GM21526 (cell line): ENCODE results near the gene CGB2.
"Not testable (repeated sequence)": the region's sequence is repeated elsewhere in the genome, so short reads cannot be mapped to it uniquely, and the experiment has no call there.

Experiments used
- ATAC-seq: cut with Tn5 transposase; IDR thresholded peaks from one replicate; pipeline ENCODE4 v1.9.1; 2021; ENCODE audit warnings: moderate library complexity; ENCODE audit not compliant: unreplicated experiment, low FRiP score

Gene CGB2

GRCh38 chr19:49009828-49010227 is 21.9 kb upstream of the CGB2 start:
- ATAC-seq, result no peak

DNA sequence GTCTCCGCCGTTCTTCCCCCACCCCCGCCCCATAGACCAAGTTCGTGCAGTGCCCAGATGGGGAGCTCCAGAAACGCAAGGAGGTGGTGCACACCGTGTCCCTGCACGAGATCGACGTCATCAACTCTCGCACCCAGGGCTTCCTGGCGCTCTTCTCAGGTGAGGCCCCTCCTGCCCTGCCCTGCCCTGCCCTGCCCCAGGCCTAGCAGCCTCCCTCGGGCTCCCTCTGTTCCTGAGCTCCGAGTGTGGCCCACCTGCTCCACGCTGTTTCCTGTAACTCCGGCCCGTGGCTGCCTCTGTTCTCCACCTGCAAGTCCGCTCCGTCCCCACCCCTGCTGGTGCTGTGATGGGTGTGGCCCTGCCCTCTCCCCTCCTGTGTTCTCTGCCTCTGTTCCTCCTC is 21.2 kb upstream of the CGB2 start:
- no peak for ATAC-seq

GRCh38 chr19:49011194-49011593 is 20.5 kb upstream of the CGB2 start:
- ATAC-seq, result no peak

- no peak for ATAC-seq
These were observed 17.4 kb upstream of the CGB2 start for GRCh38 chr19:49014123-49014869.

GRCh38 chr19:49014870-49015255 is 16.8 kb upstream of the CGB2 start:
- no peak for ATAC-seq

- no peak for ATAC-seq
These were observed 15.4 kb upstream of the CGB2 start for GRCh38 chr19:49016067-49016839.

DNA sequence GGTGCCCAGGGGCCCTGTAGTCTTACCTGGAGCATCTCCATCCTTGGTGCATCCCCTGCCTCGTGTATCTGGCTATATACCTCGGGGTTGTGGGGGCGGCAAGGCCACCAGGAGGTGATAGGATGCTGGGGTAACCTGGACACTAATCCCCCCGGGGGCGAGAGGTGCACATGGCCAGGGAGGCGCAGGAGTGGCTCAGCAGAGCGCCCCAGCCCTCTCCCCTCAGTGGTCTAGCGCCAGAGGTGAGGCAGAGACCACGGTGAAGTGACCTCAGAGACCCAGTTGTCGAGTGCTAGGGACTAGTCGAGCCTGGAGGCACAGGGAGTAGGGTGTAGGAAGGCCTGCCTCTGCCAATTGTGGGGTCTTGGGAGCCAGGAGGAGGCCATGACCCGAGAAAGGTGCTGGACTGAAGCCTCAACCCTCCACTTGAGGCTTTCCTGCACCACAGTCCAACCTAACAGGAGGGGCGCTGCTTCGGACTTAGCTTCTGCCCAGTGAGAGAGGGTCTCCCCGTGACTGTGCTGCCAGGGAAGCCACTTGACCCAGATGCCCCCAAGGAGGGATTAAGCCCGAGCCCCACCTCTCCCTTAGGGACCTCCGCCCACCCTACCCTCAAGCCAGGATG is 14.5 kb upstream of the CGB2 start, which contains the start of gene LHB:
TSS of gene LHB (minus strand) at position 51 of the 625 bp plus-strand sequence. CDS start at position 41, 10 bp downstream.
- no peak for ATAC-seq

DNA sequence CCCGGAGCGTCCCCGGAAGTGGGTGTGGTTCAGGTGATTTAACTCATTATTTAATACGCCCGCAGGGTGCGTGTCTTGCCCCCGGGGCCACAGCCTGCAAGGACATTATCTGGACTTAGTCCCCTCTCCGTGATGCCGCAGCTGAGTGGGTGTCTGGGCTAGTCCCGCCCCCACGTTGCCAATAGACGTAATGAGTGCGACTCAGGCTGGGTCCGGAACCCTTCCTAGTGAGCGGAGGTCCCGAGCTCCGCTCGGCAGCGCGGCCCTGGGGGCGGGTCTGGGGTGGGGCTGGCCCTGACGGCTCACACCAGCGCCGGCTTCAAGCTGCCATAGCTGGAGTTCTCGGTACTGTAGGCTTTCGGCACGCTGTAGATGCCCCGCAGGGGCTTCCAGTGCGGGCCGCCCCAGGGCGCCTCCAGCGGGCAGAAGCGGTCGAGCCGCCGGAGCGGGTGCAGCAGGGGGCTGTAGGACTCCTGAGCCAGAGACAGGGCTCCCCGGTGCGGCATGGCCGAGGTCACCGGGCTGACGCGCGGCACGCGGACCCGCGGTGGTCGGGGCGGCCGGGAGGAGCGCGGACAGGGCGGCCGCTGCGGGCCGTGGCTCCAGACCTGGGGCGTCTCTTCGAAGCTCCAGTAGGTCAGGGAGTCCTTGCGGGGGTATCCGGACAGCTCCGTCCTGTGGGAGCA is 13.9 kb upstream of the CGB2 start:
- ATAC-seq, result no peak

DNA sequence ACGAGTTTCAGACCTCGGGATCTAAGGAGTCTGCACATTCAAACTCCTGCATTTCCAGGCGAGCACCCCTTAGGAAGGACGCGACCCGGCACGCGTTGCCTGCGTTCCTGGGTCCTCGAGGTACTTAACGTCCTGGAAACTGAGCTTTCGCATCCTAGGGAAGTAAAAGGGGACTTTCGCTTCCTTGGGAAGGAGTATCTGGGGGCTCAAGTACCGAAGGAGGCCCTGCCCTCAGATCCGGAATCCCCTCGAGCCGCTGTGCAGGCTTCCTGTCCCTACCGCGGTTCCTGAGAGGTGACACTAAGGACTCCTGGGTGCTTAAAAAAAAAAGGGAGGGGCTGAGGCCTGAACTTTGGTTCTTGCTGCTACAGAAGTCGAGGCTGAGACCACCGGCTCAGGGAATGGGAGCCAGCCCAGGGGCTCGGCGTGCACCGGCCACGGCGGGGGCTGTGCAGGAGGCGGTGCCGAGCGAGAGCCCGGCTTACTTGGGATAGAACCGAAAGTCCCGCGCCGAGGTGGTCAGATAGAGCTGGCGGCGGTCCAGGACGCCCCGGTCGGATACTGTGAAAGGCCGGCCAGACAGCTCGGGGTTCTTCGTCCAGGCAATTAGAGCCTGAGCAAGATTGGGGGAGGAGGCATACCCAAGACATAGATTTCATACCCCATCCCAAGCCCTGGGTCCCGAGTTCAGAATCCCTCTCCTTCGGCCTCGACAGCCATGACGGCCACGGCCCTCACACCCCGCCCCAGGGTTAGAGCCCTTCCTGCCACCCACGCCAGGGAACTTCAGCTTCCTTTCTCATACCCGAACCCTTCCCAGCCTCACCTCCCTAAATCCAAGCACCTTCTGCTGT is 13.1 kb upstream of the CGB2 start:
- ATAC-seq, result not testable (repeated sequence)

DNA sequence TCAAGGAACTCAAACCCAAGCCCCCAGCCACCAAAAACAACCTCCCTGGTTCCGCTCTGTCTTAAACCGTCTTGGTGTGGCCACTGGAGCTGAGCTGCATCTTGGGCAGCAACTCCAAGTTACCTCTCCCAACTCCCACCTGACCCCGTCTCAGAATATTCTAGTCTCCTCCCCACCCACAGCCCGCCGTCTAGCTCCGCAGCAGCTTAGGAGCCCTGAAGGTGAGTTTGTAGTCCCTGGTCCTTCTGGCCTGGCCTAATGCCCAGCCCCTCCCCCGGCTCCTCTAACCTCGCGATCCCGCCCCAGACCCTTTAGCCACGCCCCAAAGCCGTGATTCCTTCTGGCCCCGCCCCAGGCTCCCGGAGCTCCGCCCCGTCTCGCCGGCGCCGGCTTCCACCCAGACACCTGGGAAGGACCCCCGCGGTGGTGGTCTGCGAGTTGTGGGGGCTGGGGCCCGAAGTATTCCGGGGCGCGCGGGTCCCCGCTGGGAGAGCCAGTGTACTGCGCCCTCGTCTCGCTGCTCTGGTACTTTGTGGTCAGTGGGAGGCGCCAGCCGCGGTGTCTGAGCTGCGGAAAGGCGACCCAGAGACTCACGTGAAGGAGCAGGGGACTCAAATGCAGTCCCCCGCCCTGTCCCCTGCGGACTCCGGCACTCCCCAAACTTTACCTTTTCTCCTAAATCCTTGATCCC is 12.3 kb upstream of the CGB2 start:
- ATAC-seq, result no peak

GRCh38 chr19:49020342-49020741 is 11.3 kb upstream of the CGB2 start:
- ATAC-seq, result no peak

DNA sequence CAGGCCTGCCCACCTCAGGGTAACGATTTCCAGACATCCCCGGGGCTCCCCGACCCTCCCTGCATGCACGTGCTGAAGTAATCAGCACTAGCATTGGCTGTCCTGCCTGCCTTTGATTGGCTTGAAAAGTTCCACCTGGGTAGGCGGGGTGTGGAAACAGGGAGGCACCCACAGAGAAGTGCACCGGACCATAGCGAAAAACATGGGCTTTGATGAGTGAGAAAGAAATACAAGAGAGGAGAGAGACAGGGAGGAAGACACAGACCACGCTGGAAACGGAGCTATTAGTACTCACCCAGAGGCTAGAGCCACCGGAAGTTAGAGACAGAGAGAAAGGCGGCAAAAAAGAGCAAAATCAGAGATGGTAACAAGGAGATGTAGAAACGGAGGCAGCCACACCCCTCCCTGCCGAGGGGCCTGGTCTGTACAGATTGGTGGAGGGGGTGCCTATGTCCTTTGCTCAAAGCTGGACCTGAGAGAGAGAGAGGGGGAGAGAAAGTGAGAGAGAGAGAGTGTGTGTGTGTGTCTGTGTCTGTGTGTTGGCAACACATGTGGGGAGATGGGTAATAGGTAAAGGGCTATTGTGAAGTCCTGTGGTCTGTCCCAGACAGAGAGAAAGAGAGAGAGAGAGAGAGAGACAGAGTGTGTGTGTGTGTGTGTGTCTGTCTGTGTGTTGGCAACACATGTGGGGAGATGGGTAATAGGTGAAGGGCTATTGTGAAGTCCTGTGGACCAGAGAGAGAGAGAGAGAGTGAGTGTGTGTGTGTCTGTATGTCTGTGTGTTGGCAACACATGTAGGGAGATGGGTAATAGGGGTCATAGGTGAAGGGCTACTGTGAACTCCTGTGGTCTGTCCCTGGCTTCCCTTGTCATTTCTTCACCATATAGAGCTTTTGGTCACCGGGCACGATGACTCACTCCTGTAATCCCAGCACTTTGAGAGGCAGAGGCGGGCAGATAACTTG is 10.5 kb upstream of the CGB2 start:
- ATAC-seq, result no peak

DNA sequence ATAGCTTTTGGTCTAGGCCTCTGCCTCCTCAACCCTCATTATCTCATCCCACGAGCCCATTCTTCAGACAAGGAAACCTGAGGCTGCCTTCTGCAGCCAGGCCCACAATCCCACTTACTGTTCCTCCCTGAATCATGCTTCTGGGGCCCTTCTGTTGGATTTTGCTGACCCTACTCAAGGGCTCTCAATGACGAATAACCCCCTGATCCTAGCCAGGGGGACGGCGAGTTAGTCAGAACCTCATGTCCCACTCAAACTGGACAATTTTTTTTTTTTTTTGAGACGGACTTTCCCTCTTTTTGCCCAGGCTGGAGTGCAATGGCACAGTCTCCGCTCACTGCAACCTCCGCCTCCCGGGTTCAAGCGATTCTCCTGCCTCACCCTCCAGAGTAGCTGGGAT is 9.6 kb upstream of the CGB2 start:
- no peak for ATAC-seq

GRCh38 chr19:49024233-49024632 is 7.5 kb upstream of the CGB2 start, which contains the start of gene CGB3:
Gene CGB3 (minus strand): TSS chr19:49024333. CDS start chr19:49023971, 362 bp downstream.
- ATAC-seq, result not testable (repeated sequence)

- ATAC-seq, result not testable (repeated sequence)
These were observed 6.6 kb upstream of the CGB2 start for GRCh38 chr19:49025088-49025487.

GRCh38 chr19:49025599-49025998 is 6.1 kb upstream of the CGB2 start:
- ATAC-seq, result not testable (repeated sequence)

DNA sequence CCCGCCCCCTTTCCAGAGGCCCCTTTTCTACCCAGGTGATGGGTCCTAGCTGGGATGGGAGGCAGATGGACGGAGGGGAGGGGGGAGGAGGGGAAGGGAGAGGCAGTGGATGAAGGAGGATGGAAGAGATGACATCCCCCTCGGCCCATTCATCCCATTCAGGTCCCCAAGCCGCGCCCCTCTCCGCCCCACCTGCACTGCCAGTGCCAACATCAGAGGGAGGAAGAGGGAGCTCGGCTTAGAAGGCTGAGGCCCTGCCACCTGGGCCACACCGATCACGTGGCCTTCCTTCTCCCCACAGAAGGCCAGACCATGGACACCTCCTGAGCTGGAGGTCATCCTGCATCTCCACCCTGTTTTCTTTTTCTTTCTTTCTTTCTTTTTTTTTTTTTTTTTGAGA is 3.0 kb upstream of the CGB2 start:
- not testable (repeated sequence) for ATAC-seq

GRCh38 chr19:49029749-49030148 is 1.9 kb upstream of the CGB2 start:
- ATAC-seq, result not testable (repeated sequence)
